GM18498 (cell line): ENCODE results near the gene SETD2.
"Not testable (repeated sequence)": the region's sequence is repeated elsewhere in the genome, so short reads cannot be mapped to it uniquely, and the experiment has no call there.

Source experiments
- ATAC-seq: cut with Tn5 transposase; IDR thresholded peaks from one replicate; pipeline ENCODE4 v1.9.1; 2021; ENCODE audit warnings: mild to moderate bottlenecking, moderate library complexity; ENCODE audit not compliant: unreplicated experiment

SETD2 gene

DNA sequence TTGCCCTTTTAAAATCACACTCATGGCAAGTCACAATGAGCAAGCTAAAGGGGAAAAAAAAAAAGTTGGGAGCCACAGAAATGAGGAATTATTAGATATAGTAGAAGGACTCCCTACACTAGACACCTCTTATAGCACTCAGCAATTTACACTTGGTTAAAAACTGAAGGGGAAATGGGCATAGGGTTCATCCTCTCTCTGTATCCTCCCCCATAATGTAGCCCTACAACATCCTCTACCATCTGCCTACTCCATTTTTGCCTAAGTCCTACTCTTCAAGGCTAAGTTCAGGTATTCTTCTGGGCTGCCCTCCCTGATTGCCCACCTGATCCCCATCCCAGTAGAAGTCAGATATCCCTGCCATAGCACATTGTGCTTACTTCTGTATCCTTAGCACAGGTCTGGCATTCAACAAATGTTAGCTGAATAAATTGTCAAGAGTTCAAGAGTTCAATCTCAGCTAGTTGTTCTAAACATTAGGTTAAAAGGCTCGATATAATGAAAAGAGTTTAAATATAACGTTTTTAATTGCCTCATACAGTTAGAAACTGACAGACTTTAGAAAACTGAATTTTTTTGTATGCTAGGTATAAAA, 14.5 kb downstream of the SETD2 start:
- no peak for ATAC-seq

DNA sequence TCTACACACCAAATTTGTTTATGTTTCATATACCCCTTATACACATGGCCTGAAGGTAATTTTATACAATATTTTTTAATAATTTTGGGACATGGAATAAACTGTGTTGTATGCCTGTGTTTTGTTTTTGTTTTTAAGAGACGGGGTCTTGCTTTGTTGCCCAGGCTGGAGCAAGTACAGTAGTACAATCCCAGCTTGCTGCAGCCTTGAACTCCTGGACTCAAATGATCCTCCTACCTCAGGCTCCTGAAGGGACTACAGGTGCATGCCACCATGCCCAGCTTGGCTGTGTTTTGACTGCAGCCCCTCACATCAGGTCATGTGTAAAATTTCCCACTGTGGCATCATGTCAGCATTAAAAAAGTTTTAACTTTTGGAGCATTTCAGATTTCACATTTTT, 18.6 kb downstream of the SETD2 start:
- no peak for ATAC-seq

DNA sequence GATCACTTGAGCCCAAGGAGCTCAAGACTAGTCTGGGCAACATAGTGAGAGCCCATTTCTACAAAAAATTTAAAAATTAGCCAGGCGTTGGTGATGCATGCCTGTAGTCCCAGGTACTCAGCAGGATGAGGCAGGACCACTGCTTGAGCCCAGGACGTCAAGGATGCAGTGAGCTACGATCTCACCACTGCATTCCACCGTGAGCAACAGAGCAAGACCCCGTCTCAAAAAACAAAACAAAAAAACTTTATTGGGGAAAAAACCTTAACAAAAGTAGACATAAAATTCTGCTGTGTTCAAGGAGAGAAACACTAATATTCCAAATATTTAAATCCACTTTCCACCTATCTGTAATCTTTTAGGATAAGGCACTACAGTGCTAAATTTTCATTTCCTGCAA, 20.8 kb downstream of the SETD2 start:
- no peak for ATAC-seq

DNA sequence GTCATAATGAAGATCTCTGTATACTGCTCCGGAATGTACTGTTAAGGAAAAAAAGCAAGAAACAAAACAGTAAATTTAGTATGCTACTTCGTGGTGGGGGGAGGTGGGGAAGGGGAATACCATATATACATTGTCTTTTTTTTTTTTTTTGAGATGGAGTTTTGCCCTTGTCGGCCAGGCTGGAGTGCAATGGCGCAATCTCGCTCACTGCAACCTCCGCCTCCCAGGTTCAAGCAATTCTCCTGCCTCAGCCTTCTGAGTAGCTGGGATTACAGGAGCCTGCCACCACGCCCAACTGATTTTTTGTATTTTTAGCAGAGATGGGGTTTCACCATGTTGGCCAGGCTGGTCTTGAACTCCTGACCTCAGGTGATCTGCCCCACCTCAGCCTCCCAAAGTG, 21.4 kb downstream of the SETD2 start:
- not testable (repeated sequence) for ATAC-seq

DNA sequence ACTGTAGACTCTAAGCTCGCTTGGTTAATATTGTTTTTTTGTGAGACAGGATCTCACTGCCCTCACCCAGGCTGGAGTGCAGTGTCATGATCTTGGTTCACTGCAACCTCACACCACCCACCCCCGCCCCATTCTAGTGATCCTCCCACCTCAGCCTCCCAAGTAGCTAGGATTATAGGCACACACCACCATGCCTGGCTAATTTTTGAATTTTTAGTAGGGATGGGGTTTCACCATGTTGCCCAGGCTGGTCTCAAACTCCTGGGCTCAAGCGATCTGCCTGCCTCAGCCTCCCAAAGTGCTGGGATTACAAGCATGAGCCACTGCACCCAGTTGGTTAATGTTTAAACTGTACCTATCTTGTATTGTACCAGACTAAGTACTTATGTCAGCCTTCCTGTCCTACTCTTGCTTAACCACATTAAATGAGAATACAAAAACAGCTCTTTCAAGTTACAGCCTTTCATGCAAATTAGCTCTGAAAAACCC, 22.9 kb downstream of the SETD2 start:
- ATAC-seq, result peak; percentile 89

DNA sequence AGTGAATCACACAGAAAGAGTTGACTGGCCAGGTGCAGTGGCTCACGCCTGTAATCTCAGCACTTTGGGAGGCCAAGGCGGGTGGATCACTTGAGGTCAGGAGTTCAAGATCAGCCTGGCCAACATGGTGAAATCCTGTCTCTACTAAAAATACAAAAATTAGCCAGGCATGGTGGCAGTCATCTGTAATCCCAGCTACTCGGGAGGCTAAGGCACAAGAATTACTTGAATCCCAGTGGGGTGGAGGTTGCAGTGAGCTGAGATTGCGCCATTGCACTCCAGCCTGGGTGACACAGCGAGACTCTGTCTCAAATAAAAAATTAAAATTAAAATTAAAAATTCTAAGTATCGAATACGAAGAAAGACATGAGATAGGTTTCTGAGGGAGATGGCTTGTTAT, 23.4 kb downstream of the SETD2 start:
- not testable (repeated sequence) for ATAC-seq

DNA sequence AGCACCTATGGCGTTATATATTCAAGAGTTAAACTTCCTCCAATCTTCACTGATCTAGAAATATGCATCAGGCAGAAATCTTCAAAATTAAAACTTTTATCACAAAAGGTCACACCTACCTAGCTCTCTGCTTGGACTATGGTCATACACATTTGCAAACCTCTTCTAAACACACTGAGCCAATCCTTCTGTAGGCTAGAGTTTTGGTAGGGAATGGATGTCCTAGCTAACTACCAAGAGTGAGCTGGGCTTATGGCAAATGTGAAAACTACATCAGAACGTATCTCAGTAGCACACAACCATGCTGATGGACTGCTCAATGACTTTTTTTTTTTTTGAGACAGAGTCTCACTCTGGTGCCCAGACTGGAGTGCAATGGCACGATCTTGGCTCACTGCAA, 29.6 kb downstream of the SETD2 start:
- ATAC-seq, result no peak

DNA sequence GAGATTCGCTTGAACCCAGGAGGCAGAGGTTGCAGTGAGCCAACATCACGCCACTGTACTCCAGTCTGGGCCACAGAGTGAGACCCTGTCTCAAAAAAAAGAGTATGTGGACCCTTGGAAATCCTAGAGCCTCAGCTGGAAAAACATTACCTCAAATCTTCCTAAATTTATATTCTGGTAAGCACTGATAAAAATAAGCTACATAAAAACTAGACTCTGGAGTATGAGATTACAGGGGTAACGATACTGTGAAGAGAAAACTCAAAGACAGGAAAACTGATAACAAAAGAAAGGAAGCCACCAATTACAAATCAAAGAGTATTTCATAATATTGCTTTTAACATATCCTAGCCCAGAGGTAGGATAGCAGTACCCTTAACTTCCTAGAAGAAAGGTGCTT, 30.3 kb downstream of the SETD2 start:
- ATAC-seq, result no peak

DNA sequence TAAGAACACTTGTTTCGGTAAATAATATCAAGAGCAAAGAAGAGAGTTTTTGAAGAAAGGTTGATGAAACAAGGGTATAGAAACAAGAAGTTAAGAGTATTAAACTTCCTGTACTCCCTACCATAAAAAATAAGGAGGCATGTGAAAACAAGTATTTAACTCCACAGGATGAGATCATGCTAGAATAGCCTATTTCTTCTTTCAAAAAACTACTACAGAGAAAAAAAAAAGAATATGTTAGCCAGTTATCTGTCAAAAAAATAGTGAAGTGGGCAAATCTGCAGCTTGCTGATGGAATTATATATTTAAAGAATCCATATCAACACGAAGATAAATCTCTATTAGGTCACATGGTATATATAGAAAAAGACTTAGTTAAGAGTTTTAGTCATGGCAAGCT, 33.4 kb downstream of the SETD2 start:
- ATAC-seq, result no peak

DNA sequence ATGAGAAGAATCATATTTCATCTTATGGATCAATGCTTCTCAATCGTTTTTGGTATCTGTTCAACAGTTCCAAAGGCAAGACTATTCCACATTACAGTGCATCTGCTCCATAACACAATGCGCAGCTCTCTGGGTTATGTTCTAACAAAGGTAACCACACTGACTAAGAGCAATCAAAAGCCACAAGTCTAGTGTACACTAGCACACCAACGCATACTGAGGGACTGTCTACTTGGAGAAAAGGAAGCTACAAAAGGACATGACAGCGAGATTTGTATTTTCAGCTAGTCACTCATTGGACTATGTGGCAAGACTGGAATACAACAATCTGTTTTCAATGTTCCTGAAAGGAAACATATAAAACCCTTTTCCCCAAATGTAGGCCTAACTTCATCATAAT, 35.8 kb downstream of the SETD2 start:
- no peak for ATAC-seq

DNA sequence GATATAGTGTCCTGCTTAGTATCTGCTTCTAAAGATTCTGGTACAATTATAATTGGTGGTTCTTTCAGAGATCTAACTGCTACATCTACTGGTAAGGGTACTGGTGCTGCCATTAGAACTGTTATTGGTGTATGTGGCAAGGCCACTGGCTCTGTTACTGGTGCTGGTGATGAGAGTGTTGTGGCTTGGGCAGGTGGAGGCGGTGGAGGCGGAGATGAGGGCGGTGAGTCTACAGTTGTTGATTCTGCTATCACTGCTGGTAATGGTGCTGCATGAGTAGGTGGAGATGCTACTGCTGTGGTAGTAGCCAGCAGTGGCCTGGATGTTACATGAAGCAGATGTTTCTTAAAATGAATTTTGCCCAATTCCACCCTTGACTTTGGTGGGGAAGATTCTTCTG, 40.1 kb downstream of the SETD2 start:
- ATAC-seq, result no peak

DNA sequence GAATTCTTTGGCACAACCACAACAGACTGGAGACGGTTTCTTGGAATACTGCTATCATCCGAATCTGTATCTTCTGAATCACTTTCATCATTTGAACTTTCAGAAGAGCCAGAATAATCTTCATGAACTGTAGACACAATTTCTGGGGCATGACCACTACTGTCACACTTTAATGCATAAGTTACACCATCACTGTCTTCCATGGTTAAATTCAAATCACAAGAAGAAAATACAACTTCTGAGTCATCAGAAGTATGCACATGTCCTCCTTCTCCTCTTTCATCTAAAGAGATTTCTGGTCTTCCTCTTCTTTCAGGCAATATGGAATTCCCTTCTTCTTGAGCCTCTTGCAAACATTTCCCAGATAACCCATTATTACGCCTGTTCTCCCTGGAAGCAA, 42.5 kb downstream of the SETD2 start:
- no peak for ATAC-seq

DNA sequence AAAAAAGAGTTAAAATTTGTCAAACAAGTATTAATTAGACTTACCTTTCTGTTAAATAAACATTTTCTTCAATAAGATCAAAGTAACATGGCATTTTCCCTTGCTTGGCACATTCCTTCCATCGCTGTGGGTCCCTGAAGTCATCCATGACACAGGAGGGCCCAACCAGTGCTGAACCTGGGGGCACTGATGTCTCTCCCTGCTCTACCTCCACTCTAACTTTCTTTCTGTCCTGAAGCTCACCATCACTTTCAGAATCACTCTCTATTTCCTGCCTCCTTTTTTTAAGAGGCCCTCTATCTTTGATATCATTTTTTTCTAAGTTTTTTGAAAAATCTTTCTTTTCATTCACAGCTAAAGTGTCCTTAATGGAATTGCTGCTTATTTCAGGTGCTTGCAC, 43.8 kb downstream of the SETD2 start:
- no peak for ATAC-seq

DNA sequence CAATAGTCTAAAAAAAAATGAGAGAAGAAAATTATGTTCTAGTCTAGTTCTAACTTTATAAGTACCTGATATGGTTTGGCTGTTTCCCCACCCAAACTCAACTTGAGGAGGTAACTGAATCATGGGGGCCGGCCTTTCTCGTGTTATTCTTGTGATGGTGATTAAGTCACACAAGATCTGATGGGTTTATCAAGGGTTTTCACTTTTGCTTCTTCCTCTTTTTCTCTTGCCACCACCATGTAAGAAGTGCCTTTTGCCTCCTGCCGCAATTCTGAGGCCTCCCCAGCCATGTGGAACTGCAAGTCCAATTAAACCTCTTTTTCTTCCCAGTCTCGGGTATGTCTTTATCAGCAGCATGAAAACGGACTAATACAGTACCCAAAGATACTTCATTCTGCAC, 44.5 kb downstream of the SETD2 start:
- ATAC-seq, result not testable (repeated sequence)

DNA sequence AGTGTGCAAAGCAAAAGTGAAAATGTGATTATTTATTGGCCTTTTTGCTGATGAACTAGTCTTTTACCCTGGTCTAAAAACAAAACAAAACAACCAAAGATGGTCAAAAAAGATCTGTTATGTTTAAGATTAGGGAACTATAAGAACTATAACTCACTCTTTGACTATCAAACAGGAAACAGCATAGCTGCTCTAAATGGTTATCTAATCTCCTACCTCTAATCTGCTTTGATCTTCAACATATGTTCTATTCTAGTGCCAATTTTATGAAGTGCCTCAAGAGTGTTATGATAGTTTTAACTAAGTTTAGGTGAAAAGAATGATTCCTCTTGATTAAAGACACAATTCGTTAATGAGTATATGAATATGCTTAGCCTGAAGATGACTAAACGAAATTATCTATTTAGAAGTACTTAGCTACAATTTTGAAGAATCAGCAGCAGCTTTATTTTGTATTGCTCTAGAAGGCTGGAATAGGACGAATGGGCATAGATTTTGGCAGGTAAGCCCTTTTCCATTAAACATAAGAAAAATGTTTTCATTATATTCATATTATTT, 46.0 kb downstream of the SETD2 start:
- ATAC-seq, result no peak

DNA sequence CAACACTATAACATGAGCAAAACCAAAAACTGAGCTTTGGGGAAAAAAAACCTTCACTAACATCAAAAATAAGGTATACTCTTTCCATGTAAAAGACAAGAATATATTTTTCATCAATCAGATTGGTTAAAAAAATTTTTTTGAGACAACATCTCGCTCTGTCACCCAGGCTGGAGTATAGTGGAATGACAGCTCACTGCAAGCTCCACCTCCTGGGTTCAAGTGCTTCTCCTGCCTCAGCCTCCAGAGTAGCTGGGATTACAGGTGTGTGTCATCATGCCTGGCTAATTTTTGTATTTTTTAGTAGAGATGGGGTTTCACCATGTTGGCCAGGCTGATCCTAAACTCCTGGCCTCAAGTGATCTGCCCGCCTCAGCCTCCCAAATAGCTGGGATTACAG, 48.4 kb downstream of the SETD2 start:
- ATAC-seq, result not testable (repeated sequence)

DNA sequence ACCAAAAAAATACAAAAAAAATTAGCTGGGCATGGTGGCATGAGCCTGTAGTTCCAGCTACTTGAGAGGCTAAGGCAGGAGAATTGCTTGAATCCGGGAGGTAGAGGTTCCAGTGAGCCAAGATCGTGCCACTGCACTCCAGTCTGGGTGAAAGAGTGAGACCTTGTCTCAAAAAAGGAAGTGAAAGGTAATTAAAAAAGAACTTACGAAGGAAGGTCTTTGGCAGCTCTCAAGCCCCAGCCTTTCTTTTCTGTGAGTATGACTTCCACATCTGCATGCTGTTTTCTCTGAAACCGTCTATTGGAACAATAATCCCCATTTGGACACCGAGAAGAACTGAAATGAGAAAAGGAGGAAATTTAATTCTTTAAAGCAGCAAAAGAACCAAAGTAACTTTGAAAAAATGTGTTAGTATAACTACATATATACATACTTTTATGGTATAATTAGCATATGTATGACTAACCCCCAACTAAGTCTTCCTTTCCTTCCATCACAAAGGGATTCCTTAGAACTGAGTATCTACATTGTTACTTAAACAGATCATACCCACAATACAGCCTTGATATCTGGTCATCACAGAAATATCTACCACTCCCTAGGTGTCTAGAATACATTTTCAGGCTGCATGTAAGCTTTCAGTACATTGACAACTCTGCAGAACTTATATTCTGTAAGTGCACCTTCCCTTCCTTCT, 50.1 kb downstream of the SETD2 start:
- ATAC-seq, result no peak

DNA sequence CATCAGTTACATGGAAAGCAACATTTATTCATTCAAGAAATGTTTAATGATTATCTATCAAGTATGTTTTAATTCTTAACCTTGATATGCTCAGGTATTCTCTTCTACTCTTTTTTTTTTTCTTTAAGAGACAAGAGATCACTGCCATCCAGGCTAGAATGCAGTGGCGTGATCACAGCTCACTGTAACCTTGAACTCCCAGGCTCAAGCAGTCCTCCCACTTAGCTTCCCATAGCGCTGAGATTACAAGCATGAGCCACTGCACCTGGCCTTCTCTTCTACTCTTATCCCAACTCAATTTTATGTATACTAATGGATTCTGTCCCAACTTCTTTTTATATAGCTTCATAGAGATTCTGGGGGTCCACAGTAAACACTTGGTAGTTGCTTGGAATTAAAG, 50.9 kb downstream of the SETD2 start:
- ATAC-seq, result no peak

DNA sequence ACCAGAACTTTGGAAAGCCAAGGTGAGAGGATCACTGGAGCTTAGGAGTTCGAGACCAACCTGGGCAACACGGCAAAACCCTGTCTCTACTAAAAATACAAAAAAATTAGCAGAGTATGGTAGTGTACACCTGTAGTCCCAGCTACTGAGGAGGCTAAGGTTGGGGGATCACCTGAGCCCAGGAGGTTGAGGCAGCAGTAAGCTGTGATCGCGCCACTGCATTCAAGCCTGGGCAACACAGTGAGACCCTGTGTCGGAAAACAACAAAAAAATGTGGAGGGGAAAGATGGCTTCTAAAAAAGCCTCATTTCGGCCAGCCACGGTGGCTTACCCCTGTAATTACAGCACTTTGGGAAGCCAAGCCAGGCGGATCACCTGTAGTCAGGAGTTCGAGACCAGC, 54.5 kb downstream of the SETD2 start:
- ATAC-seq, result no peak

DNA sequence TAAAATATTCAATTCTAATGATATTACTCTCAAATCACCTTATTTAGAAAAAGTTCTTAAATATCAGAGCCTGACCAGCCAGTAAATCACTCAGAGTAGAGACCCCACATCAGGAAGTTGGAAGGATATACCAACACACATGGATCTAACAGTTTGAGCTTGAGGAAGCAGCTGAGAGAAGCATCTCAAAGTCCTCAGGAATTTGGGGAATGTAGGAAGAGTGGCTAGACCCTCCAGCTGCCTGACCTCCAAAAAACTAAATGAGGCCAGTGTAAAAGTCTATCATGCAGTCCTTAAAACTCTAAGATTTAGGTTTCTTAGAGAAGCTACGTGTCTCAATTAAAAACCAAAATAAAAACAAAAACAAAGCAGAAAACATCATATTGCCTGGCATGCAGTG, 55.4 kb downstream of the SETD2 start:
- no peak for ATAC-seq

DNA sequence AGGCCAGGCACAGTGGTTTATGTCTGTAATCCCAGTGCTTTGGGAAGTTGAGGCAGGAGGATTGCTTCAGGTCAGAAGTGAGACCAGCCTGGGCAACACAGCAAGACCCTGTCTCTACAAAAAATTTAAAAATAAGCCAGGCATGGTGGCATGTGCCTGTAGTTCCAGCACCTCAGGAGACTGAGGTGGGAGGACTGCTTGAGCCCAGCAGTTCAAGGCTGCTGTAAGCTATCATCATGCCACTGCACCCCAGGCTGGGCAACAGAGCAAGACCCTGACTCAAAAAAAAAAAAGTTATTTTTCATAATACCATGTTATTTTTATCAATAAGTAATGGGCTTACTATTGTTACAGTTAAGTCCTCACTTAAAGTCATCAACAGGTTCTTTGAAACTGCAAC, 59.7 kb downstream of the SETD2 start:
- no peak for ATAC-seq

DNA sequence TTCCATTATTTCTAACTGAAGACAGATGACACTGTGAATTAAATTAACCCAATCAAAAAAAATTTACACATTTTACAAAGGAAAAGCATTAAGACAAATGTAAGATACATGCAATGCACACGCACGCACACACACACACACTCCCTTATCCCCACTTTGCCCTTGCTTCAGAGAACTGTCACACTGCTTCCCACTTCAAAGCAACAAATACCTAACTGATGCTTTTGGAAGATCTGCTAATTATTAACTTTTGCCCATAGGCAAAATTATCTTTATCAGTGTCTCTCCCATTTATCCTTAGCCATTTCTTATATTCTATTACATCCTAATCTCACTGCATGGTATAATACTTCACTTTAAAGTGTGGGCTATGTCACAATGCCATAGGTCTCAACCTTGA, 60.3 kb downstream of the SETD2 start:
- no peak for ATAC-seq
